GM21723 (cell line): Measurements from ENCODE around the gene HDAC9.

Experiments used
- ATAC-seq: cut with Tn5 transposase; IDR thresholded peaks from one replicate; pipeline ENCODE4 v1.9.1; 2021; ENCODE audit warnings: mild to moderate bottlenecking, moderate library complexity; ENCODE audit not compliant: unreplicated experiment

HDAC9 gene

GRCh38 chr7:18873734-18874336, 378.3 kb downstream of the HDAC9 start:
- ATAC-seq, result no peak

GRCh38 chr7:18874880-18875279, 379.3 kb downstream of the HDAC9 start:
- no peak for ATAC-seq

GRCh38 chr7:18877874-18878273, 382.3 kb downstream of the HDAC9 start:
- ATAC-seq, result no peak

- no peak for ATAC-seq
These were observed 391.3 kb downstream of the HDAC9 start for GRCh38 chr7:18886832-18887231.

- ATAC-seq, result no peak
These were observed 393.9 kb downstream of the HDAC9 start for GRCh38 chr7:18889436-18889835.

GRCh38 chr7:18890134-18890533, 394.6 kb downstream of the HDAC9 start:
- no peak for ATAC-seq

- no peak for ATAC-seq
These were observed 395.5 kb downstream of the HDAC9 start for GRCh38 chr7:18890885-18891621.

- ATAC-seq, result no peak
These were observed 397.6 kb downstream of the HDAC9 start for GRCh38 chr7:18893156-18893555.

- ATAC-seq, result no peak
These were observed 398.6 kb downstream of the HDAC9 start for GRCh38 chr7:18894155-18894554.

- ATAC-seq, result no peak
These were observed 399.9 kb downstream of the HDAC9 start for GRCh38 chr7:18895456-18895855.

- ATAC-seq, result no peak
These were observed 400.9 kb downstream of the HDAC9 start for GRCh38 chr7:18896343-18896975.

- ATAC-seq, result no peak
These were observed 404.7 kb downstream of the HDAC9 start for GRCh38 chr7:18900236-18900635.

GRCh38 chr7:18900803-18901202, 405.3 kb downstream of the HDAC9 start:
- no peak for ATAC-seq

- ATAC-seq, result no peak
These were observed 405.8 kb downstream of the HDAC9 start for GRCh38 chr7:18901351-18901750.

GRCh38 chr7:18901982-18902421, 406.5 kb downstream of the HDAC9 start:
- no peak for ATAC-seq

- ATAC-seq, result no peak
These were observed 407.3 kb downstream of the HDAC9 start for GRCh38 chr7:18902892-18903291.

GRCh38 chr7:18903695-18904094, 408.1 kb downstream of the HDAC9 start:
- ATAC-seq, result no peak

GRCh38 chr7:18905316-18905943, 409.9 kb downstream of the HDAC9 start:
- ATAC-seq, result no peak

GRCh38 chr7:18906901-18907300, 411.4 kb downstream of the HDAC9 start:
- ATAC-seq, result no peak

GRCh38 chr7:18913106-18913505, 417.6 kb downstream of the HDAC9 start:
- no peak for ATAC-seq

- no peak for ATAC-seq
These were observed 421.3 kb downstream of the HDAC9 start for GRCh38 chr7:18916826-18917225.

- no peak for ATAC-seq
These were observed 431.6 kb downstream of the HDAC9 start for GRCh38 chr7:18927134-18927533.
